Activated CD4-positive, CD25-positive, alpha-beta regulatory T cell treated with anti-CD3 and anti-CD28 coated beads, Interleukin-2, amount 50 U/mL, for 72 hours (primary cell): ENCODE measurements around the gene RHBDF2.

Experiments
- DNase-seq: peaks from one replicate; pipeline ENCODE4 v3.0.0; 2021

The RHBDF2 gene

GRCh38 chr17:76499267-76499667 lies 2.0 kb downstream of the RHBDF2 start:
- DNase-seq = no peak

GRCh38 chr17:76498876-76499251 lies 2.4 kb downstream of the RHBDF2 start:
- DNase-seq = no peak

- DNase-seq = no peak
Measured at GRCh38 chr17:76497979-76498875, 3.0 kb downstream of the RHBDF2 start.

- DNase-seq = no peak
Measured at GRCh38 chr17:76497699-76497978, 3.6 kb downstream of the RHBDF2 start.

GRCh38 chr17:76496464-76496863 lies 4.8 kb downstream of the RHBDF2 start:
- DNase-seq = no peak

- DNase-seq = no peak
Measured at GRCh38 chr17:76495663-76496400, 5.4 kb downstream of the RHBDF2 start.

GRCh38 chr17:76493505-76494167 lies 7.6 kb downstream of the RHBDF2 start:
- DNase-seq = no peak

GRCh38 chr17:76492989-76493501 lies 8.2 kb downstream of the RHBDF2 start:
- no peak for DNase-seq

- DNase-seq = no peak
Measured at GRCh38 chr17:76492123-76492988, 8.9 kb downstream of the RHBDF2 start.

GRCh38 chr17:76491271-76492122 lies 9.7 kb downstream of the RHBDF2 start:
- DNase-seq = no peak

- DNase-seq = no peak
Measured at GRCh38 chr17:76490112-76490710, 11.0 kb downstream of the RHBDF2 start.

- no peak for DNase-seq
Measured at GRCh38 chr17:76487451-76488192, 13.6 kb downstream of the RHBDF2 start.

- DNase-seq = no peak
Measured at GRCh38 chr17:76485569-76485968, 15.7 kb downstream of the RHBDF2 start.

GRCh38 chr17:76484228-76484725 lies 16.9 kb downstream of the RHBDF2 start:
- no peak for DNase-seq

- no peak for DNase-seq
Measured at GRCh38 chr17:76481071-76481655, 20.1 kb downstream of the RHBDF2 start.

- no peak for DNase-seq
Measured at GRCh38 chr17:76480632-76481031, 20.6 kb downstream of the RHBDF2 start.

GRCh38 chr17:76479515-76480060 lies 21.6 kb downstream of the RHBDF2 start:
- no peak for DNase-seq

- DNase-seq = no peak
Measured at GRCh38 chr17:76478730-76479514, 22.3 kb downstream of the RHBDF2 start.

- no peak for DNase-seq
Measured at GRCh38 chr17:76478097-76478496, 23.1 kb downstream of the RHBDF2 start.
